ENCODE results near the gene MEIS3.

The MEIS3 gene

GRCh38 chr19:47435196-47435595, 15.9 kb upstream of the MEIS3 start:
- no peak for DNase-seq

- DNase-seq, result no peak
Measured at GRCh38 chr19:47434088-47434487, 14.8 kb upstream of the MEIS3 start.

GRCh38 chr19:47433121-47433520, 13.8 kb upstream of the MEIS3 start:
- DNase-seq, result peak; percentile 13

GRCh38 chr19:47432499-47432898, 13.2 kb upstream of the MEIS3 start:
- no peak for DNase-seq

GRCh38 chr19:47432091-47432490, 12.8 kb upstream of the MEIS3 start:
- no peak for DNase-seq

GRCh38 chr19:47430041-47430802, 10.9 kb upstream of the MEIS3 start:
- DNase-seq, result no peak

GRCh38 chr19:47429140-47429793, 9.9 kb upstream of the MEIS3 start:
- no peak for DNase-seq

- DNase-seq, result no peak
Measured at GRCh38 chr19:47428177-47428894, 9.0 kb upstream of the MEIS3 start.

- no peak for DNase-seq
Measured at GRCh38 chr19:47427241-47428176, 8.2 kb upstream of the MEIS3 start.

GRCh38 chr19:47423203-47423882, 4.0 kb upstream of the MEIS3 start:
- DNase-seq, result no peak

- DNase-seq, result no peak
Measured at GRCh38 chr19:47422417-47423163, 3.3 kb upstream of the MEIS3 start.

GRCh38 chr19:47421844-47422395, 2.6 kb upstream of the MEIS3 start:
- DNase-seq, result no peak

- no peak for DNase-seq
Measured at GRCh38 chr19:47421244-47421786, 2.0 kb upstream of the MEIS3 start.

GRCh38 chr19:47419789-47420188, 462 bp upstream of the MEIS3 start:
- DNase-seq, result no peak

- no peak for DNase-seq
Measured at GRCh38 chr19:47418692-47419029, 666 bp downstream of the MEIS3 start.

- DNase-seq, result no peak
Measured at GRCh38 chr19:47417746-47418691, 1.3 kb downstream of the MEIS3 start.

- DNase-seq, result no peak
Measured at GRCh38 chr19:47417107-47417745, 2.1 kb downstream of the MEIS3 start.

- DNase-seq, result no peak
Measured at GRCh38 chr19:47416643-47416985, 2.7 kb downstream of the MEIS3 start.

- no peak for DNase-seq
Measured at GRCh38 chr19:47415953-47416642, 3.2 kb downstream of the MEIS3 start.

All from GF-D8 (cell line).